GDM1 (cell line): ENCODE measurements around the gene TSPAN31.

Experiments
- DNase-seq: peaks from one replicate; lab custom pipeline; 2025; lab: John Stamatoyannopoulos, UW

TSPAN31 gene

GRCh38 chr12:57783466-57783801 is 38.6 kb downstream of the TSPAN31 start:
- DNase-seq: no peak

- no peak for DNase-seq
These were observed 39.0 kb downstream of the TSPAN31 start for GRCh38 chr12:57783861-57784260.

- no peak for DNase-seq
These were observed 49.1 kb downstream of the TSPAN31 start for GRCh38 chr12:57793920-57794319.

- DNase-seq: no peak
These were observed 50.5 kb downstream of the TSPAN31 start for GRCh38 chr12:57795354-57795753.

GRCh38 chr12:57796996-57797395 is 52.2 kb downstream of the TSPAN31 start:
- no peak for DNase-seq

GRCh38 chr12:57797933-57798332 is 53.1 kb downstream of the TSPAN31 start:
- no peak for DNase-seq
